Suppressor macrophage treated with lipopolysaccharide for 1 hour (primary cell): ENCODE measurements around the gene EEF2K.

Source experiments
- DNase-seq, 3 donors: peaks; one replicate each; pipeline ENCODE4 v3.0.0-alpha.2; 2020 to 2022

The EEF2K gene

DNA sequence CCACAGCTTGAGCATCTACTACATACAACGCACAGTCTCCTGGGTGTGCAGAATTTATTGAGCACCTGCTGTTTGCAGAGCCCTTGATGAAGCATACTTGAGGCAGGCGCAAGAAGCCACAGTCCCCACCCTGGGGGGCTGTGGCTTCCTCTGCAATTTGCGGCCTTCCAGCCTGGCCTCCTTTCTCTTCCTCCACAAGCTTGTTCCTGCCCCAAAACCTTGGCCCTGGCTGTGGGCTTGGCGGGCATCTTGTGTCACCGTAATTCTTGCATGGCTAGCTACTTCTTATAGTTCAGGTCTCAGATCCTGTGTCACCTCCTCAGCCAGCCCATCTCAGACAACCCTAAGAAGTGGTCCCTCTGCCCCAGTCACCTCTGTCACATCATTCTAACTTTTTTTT, 47.2 kb downstream of the EEF2K start:
- no peak for DNase-seq

- peak in 1 of 3 donors; percentile 1 for DNase-seq
Measured at GRCh38 chr16:22255335-22255734, 49.3 kb downstream of the EEF2K start.

DNA sequence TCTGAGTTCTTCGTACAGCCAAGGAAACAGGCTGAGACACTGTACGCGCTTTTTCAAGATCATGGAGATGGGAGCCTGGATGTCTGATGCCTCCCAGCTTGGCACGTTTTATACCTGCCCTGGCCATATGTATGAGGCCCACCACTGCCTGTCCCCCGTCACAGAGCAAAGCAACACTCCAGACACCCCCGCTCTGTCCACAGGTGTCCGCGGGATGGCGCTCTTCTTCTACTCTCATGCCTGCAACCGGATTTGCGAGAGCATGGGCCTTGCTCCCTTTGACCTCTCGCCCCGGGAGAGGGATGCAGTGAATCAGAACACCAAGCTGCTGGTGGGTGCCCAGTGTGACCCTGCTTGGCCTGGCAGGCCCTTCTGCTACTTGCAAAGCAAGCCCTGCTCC, 51.4 kb downstream of the EEF2K start:
- DNase-seq, result no peak

- DNase-seq, result no peak
Measured at GRCh38 chr16:22260490-22260889, 54.4 kb downstream of the EEF2K start.

GRCh38 chr16:22262460-22262859, 56.4 kb downstream of the EEF2K start:
- no peak for DNase-seq

DNA sequence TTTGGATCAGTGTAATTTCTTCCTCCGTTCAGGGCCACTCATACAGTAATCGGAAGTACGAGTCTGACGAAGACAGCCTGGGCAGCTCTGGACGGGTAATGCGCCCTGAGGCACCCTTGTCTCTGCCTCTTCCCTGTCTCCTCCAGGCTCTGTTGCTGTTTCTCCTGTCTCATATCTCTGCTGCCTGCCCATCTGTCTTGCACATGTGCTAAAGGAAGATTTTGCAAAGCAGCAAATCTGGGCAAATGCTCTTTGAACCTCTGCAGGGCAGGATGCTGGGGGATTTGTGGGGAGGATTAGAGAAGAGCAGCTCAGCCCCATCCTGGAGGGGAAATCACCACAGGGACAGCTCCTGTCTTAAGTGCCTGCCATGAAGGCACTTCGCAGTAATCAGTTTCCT, 58.7 kb downstream of the EEF2K start:
- no peak for DNase-seq

DNA sequence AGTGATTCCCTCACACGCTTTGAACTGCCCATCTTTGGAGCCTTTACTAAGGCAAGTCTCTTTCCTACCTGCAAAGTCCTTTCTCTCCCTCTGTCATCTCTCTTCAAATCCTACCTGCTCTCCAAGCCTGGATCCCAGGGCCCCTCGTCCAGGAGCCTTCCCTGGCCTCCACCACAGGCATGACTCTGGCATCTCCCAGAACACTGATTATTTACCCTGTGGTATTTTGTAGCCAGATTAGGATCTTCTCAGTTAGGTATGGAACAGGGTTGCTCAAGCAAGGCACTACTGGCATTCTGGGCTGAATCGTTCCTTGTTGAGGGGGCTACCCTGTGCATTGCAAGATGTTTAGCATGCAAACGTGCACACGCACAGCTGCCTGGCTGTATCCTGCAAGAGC, 59.3 kb downstream of the EEF2K start:
- DNase-seq, result no peak

DNA sequence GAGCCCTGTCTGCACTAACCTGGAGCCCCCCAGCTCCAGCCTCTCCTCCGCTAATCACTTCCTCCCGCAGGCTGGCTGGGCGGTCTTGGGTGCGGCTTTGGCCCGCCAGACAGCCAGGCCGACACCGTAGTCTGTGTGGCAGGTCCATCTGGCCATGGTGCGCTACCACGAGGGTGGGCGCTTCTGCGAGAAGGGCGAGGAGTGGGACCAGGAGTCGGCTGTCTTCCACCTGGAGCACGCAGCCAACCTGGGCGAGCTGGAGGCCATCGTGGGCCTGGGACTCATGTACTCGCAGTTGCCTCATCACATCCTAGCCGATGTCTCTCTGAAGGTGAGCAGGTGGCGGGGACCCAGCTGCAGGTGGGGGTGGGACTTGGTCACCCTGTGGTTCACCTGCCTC, 60.5 kb downstream of the EEF2K start:
- no peak for DNase-seq

- no peak for DNase-seq
Measured at GRCh38 chr16:22267764-22268163, 61.7 kb downstream of the EEF2K start.

DNA sequence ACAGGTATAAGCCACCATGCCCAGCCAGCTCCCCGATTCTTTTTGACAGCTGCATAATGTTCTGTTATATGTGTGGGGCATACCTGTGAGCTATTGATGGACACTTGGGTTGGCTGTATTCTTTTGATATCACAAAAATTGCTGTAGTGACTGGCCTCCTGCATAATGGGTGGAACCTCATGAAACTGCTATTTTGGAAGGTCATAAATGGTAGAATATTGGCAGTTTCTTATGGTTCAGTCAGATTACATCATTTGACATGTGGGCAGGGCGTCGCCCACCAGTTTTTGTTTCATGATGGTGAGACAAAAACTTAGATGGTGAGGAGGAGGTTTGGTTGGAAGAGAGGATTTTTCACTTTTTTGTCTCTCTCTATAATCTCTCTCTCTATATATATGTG, 64.4 kb downstream of the EEF2K start:
- no peak for DNase-seq

DNA sequence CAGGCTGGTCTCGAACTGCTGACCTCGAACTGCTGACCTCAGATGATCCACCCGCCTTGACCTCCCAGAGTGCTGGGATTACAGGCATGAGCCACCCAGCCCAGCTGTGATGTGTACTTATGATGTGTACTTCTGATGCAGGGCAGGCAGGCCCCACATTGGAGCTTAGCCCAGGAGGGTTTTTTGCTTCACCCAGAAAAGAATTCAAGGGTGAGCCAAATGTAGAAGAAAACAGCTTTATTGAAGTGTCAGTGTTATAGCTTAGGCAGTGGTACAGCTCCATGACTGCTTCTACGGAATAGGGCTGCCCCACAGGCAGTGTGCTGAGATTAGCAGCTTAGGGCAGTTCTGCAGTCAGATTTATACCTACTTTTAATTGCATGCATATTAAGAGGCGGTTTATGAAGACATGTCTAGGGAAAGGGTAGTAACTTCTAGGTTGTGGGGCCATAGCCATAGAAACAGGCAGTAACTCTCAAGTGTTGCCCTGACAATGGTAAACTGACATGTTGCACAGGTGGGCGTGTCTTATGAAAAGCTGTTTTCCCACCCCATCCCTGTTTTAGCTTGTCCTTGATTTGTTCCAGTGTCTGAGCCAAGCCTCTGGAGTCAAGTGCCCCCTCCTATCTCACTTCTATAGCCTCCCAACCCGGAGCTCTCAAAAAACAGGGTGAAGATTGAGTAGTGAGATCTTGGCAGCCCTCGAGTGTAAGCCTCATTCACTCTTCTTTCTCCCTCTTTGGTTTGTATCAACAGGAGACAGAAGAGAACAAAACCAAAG, 67.0 kb downstream of the EEF2K start:
- no peak for DNase-seq

GRCh38 chr16:22274916-22275315, 68.8 kb downstream of the EEF2K start:
- no peak for DNase-seq

- DNase-seq, result no peak
Measured at GRCh38 chr16:22278441-22279230, 72.6 kb downstream of the EEF2K start.

DNA sequence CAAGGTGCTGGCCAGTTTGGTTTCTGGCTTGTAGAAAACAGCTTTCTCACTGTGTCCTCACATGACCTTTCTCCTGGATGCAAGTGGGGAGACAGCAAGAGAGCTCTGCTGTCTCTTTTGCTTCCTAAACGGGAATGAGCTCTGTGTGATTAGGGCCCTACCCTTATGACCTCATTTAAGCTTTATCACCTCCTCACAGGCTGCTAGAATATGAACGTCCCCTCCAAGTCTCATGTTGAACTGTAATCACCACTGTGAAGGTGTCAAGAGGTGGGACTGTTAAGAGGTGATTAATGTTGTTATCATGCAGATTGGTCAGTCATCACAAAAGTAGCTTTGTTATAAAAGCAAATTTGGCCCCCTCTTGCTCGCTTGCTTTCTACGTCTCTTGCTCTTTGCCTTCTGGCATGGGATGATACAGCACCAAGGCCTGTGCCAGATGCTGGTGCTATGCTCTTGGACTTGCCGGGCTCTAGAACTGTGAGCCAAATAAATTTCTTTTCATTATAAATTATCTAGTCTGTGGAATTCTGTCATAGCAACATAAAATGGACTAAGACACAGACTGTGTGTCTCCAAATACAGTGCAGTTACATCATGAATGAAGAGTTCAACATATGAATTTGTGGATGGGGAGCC, 76.3 kb downstream of the EEF2K start:
- no peak for DNase-seq

DNA sequence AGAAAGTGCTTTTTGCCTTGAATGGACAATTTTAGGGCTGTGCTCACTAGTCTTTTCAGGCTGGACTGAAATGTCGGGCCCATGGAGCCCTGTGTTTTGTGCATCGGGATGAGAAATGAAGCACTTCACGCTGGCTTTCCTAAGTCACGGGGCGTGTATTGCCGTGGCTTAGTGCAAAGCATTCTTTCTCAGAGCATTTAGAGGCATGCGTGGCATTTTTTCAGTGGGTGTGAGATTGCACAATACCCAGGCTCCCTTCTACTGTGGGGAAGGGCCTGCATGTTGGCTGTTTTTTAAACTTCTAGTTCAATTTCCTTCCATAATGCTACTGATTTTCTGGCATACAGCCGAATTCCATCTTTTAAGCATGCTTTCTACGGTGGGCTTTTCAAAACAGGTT, 78.6 kb downstream of the EEF2K start:
- DNase-seq, result no peak

GRCh38 chr16:22285080-22285479, 79.0 kb downstream of the EEF2K start:
- DNase-seq, result no peak

- DNase-seq, result no peak
Measured at GRCh38 chr16:22291020-22291419, 84.9 kb downstream of the EEF2K start.

DNA sequence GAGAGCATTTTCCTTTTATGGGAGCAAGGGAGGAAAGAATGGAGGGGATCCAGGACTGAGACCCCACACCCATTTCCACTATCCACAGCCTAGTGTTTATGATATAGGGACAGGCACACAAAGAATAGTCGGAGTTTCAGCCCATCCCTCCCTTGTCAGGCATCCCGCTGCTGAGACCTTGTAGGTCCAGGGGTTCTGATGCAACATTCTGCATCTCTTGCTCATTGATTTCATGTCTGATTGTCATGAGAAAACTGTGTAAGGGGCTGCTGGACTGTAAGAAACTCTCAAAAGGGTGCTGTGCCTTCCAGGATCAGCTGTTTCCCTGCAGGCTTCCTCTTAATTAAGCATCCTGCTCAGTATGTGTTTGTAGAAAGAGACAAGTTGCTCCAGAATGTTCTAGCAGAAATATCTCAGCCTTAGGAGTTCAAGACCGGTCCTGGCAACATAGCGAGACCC, 85.8 kb downstream of the EEF2K start:
- no peak for DNase-seq

DNA sequence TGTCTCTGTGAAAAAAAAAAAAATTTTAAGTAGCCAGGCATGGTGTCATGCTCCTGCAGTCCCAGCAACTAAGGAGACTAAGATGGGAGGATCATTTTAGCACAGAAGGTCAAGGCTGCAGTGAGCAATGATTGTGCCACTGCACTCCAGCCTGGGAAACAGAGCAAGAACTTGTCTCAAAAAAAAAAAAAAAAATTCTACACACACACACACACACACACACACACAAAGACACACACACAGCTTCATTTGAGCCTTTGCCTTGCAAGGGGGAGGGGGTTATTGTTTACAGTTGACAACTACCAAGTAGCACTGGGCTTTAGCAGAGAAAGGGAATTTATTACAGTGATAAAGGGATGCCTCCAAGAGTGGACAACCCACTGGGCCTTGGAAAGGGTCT, 86.2 kb downstream of the EEF2K start:
- DNase-seq, result no peak

DNA sequence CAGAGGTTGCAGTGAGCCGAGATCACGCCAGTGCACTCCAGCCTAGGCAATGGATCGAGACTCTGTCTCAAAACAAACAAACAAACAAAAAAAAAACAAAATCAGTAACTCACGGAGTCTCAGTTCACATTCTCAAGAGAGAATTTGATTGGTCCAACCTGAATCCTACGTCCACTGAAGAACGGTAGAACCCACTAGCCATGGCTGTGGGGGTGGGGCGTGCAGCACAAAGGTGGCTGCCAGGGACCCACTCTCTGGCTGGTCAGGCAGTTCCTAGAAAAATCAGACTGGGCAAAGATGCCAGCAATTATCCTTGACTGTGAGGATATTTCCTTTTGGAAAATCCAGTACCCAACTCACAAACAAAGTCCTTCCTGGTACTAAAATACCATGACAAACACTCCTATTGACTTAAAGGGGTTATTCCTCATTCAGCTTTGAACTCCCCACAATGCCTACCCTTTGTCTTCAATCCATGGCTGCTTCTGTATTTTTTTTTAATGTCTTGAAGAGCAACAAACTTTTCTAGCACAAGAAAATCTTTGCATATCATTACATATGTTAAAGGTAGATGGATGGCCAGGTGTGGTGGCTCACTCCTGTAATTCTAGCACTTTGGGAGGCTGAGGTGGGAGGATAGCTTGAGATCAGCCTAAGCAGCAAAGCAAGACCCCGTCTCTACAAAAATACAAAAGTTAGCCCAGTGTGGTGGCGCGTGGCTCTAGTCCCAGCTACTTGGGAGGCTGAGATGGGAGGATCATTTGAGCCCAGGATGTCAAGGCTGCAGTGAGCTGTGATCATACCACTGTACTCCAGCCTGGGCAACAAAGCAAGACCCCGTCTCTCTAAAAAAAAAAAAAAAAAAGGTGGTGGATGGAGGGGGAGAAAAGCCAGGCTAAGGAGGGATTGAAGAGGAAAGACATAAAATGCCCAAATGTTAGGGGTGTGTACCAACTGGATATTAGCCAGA, 87.3 kb downstream of the EEF2K start:
- DNase-seq, result no peak

DNA sequence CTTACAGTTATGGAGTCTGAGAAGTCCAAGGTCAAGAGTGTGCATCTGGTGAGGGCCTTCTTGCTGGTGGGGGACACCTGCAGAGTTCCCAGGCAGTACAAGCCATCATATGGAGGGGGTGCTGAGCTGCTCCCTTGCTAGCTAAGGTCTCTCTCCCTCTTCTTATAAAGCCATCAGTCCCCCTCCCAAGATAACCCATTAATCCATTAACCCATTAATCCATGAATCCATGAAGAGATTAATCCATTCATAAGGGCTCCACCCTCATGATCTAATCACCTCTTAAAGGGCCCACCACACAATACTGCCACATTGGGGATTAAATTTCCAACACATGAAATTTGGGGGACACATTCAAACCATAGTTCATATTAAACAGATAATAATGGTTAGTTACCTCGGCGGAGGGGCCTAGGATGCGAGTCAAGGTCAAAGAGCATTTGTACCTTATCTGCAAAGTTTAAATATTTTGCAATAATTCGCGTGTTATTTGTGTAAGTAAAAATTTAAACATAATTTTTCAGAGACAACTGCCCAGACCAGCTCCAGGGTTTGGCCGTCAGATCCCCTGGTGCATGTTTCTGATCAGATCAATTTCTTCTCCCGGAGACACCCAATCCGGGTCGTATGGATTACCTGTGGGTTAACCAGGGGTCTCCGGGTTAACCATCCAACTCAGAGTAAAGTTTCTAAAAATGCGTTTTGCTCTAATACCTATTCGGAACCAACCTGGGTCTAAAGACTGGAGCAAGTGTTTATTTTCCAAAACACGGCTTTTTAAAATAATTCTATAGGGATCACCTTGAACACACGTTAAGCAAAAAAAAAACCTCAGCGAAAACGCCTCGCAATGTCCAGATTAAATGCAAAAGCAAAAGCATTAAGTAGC, 90.4 kb downstream of the EEF2K start:
- DNase-seq, result no peak
